K562 (cell line): ENCODE data around the gene CCNL1. TPM values are rescaled to one million over a fixed set of nuclear protein-coding genes. Genes with fewer than 3 reads are reported as not detected.

Experiments
- ATAC-seq: fragments of 200-7000 bp; cut with Tn5 transposase; 3 replicates; pipeline ENCODE4 v1.9.1; 2020; ENCODE audit warnings: moderate library complexity
- BruUV-seq: library from RNA; stranded (reverse); fragments of 400-500 nt; replicated peaks from 2 replicates; lab custom pipeline; 2021; lab: Mats Ljungman, UMichigan
- CTCF ChIA-PET: fragments of 300-600 bp; formaldehyde crosslinking; extraction: SDS; loops from one replicate; lab custom pipeline; 2021; ENCODE audit warnings: low intra/inter-chr PET ratio; lab: Yijun Ruan, JAX
- POLR2A ChIA-PET: fragments of 300-600, 350-650 bp; sonication (Branson Sonifier 250); formaldehyde crosslinking; extraction: SDS; loops from one replicate; lab custom pipeline; 2021; ENCODE audit warnings: antibody characterized with exemption, inconsistent platforms; lab: Yijun Ruan, JAX
- DNase-seq, 4 experiments: peaks; one replicate each; pipeline versions ENCODE4 v3.0.0 to v3.0.0-alpha.2; 2011 to 2018; ENCODE audit warnings: low spot score in 3 of 4, mixed read lengths in 3 of 4; ENCODE audit errors: extremely low read depth in 1 of 4
- FAIRE-seq: peaks from 2 replicates; lab custom pipeline; 2011; peaks lifted over from hg19 to GRCh38; lab: Jason Lieb, UNC
- H2AFZ ChIP-seq: 2 replicates; pipeline ENCODE4 v1.6.0; 2011; ENCODE audit warnings: low read depth, low read length, control low read depth, inconsistent platforms
- H3K27ac ChIP-seq: fragments of 200-600 bp; 3 replicates; pipeline ENCODE4 v1.8.0; 2011; ENCODE audit warnings: low read depth, mild to moderate bottlenecking, control low read depth, inconsistent platforms, low read length, moderate library complexity, mixed read lengths; ENCODE audit errors: extremely low read depth
- H3K27me3 ChIP-seq, 2 experiments: fragments of 300-600 bp in 1 of 2; 2 replicates in 1 of 2; 3 replicates in 1 of 2; pipeline versions ENCODE4 v1.6.0 to v1.8.0; 2011; ENCODE audit warnings: inconsistent platforms in 2 of 2, low read length in 2 of 2, mild to moderate bottlenecking in 1 of 2, mixed read lengths in 1 of 2, moderate library complexity in 1 of 2; ENCODE audit not compliant: control insufficient read depth in 2 of 2, insufficient read depth in 2 of 2
- H3K36me3 ChIP-seq: fragments of 300-600 bp; 3 replicates; pipeline ENCODE4 v1.8.0; 2011; ENCODE audit warnings: mild to moderate bottlenecking, low read length, inconsistent platforms; ENCODE audit not compliant: control insufficient read depth, insufficient read depth
- H3K4me1 ChIP-seq, 2 experiments: fragments of 200-600 bp in 1 of 2; replicated peaks in 1 of 2; 2 replicates in 1 of 2; 3 replicates in 1 of 2; pipeline versions ENCODE4 v1.5.1 to v1.8.0; 2011; ENCODE audit warnings: inconsistent platforms in 2 of 2, low read length in 2 of 2, mild to moderate bottlenecking in 1 of 2, mixed read lengths in 1 of 2, moderate library complexity in 1 of 2; ENCODE audit not compliant: control insufficient read depth in 2 of 2, insufficient read depth in 2 of 2
- H3K4me2 ChIP-seq: 2 replicates; pipeline ENCODE4 v1.6.1; 2011; ENCODE audit warnings: low read length, control low read depth, inconsistent platforms, mixed read lengths; ENCODE audit not compliant: insufficient read depth
- H3K4me3 ChIP-seq: fragments of 200-600 bp; sonication (generic), shearing (Covaris generic); 2 replicates; pipeline ENCODE4 v1.5.1; 2016; ENCODE audit warnings: control low read depth, inconsistent platforms
- H3K79me2 ChIP-seq: fragments of 200-600 bp; 3 replicates; pipeline ENCODE4 v1.8.0; 2011; ENCODE audit warnings: low read length, inconsistent platforms; ENCODE audit not compliant: control insufficient read depth, insufficient read depth
- H3K9ac ChIP-seq, 2 experiments: 2 replicates each; pipeline versions ENCODE4 v1.6.0 to v1.6.1; 2011; ENCODE audit warnings: low read depth in 2 of 2, low read length in 2 of 2, control low read depth in 1 of 2, inconsistent platforms in 1 of 2, mild to moderate bottlenecking in 1 of 2, mixed read lengths in 1 of 2; ENCODE audit not compliant: insufficient read depth in 1 of 2
- H3K9me1 ChIP-seq: one replicate; pipeline ENCODE4 v1.6.0; 2011; ENCODE audit warnings: inconsistent platforms, mild to moderate bottlenecking, low read length, moderate library complexity; ENCODE audit not compliant: control insufficient read depth, insufficient read depth
- H3K9me3 ChIP-seq: replicated peaks from 2 replicates; pipeline ENCODE4 v1.5.1; 2011; ENCODE audit warnings: low read depth, low read length, inconsistent platforms; ENCODE audit not compliant: control insufficient read depth, insufficient read depth
- H4K20me1 ChIP-seq: replicated peaks from 2 replicates; pipeline ENCODE4 v1.6.1; 2011; ENCODE audit warnings: low read length, inconsistent platforms, mixed read lengths; ENCODE audit not compliant: control insufficient read depth, insufficient read depth
- ETV5 ChIP-seq: sonication (generic); formaldehyde crosslinking; IDR thresholded peaks from 2 replicates; pipeline ENCODE4 v1.4.0; 2020; ENCODE audit warnings: low read depth, mild to moderate bottlenecking, missing genetic modification reagents
- NFYB ChIP-seq: IDR thresholded peaks from 2 replicates; pipeline ENCODE4 v1.6.1; 2011; ENCODE audit warnings: mild to moderate bottlenecking, moderate library complexity; ENCODE audit not compliant: insufficient read length; ENCODE audit errors: extremely low read depth
- NR2C1 ChIP-seq, 2 experiments: fragments of 450-650 bp; IDR thresholded peaks; 2 replicates each; pipeline ENCODE4 v1.6.1; 2017; ENCODE audit warnings: mild to moderate bottlenecking in 2 of 2, antibody characterized with exemption in 1 of 2, inconsistent platforms in 1 of 2, missing compliant biosample characterization in 1 of 2, missing genetic modification characterization in 1 of 2
- NR2C2 ChIP-seq, 2 experiments: fragments of 200-800 bp in 1 of 2; sonication (Bioruptor generic) in 1 of 2; sonication (generic) in 1 of 2; formaldehyde crosslinking in 1 of 2; IDR thresholded peaks; 2 replicates each; pipeline versions ENCODE4 v1.6.1 to v1.8.0; 2016 to 2022; ENCODE audit warnings: mild to moderate bottlenecking in 1 of 2, missing compliant biosample characterization in 1 of 2, missing genetic modification characterization in 1 of 2, missing genetic modification reagents in 1 of 2
- POLR2AphosphoS2 ChIP-seq: IDR thresholded peaks from 2 replicates; pipeline ENCODE4 v1.6.1; 2012; ENCODE audit warnings: low read length, improper control_type of control experiment
- ZNF282 ChIP-seq: sonication (generic); formaldehyde crosslinking; IDR thresholded peaks from 2 replicates; pipeline ENCODE4 v1.8.1; 2023; ENCODE audit warnings: missing genetic modification reagents
- WGBS: fragments of 100-300 bp; shearing (Covaris generic); methylation state at CpG from one replicate; pipeline ENCODE4 v1.1.6; 2016; ENCODE audit warnings: low coverage, mixed read lengths; ENCODE audit not compliant: insufficient coverage; ENCODE audit errors: missing lambda C conversion rate; 5-methylcytosine and 5-hydroxymethylcytosine counted together
- in situ Hi-C: fragments of 300-500 bp; cut with MboI; formaldehyde crosslinking; loops from 4 replicates; pipeline ENCODE4 v1.15.0; 2018; ENCODE audit warnings: inconsistent platforms, mixed read lengths
- intact Hi-C: fragments of 100-400 bp; cut with micrococcal nuclease; formaldehyde crosslinking; loops from 2 replicates; pipeline ENCODE4 v1.14.2; 2022
- polyA plus RNA-seq, 8 experiments: library from polyadenylated mRNA; depleted of rRNA in 4 of 8; stranded (reverse) in 5 of 8; unstranded in 3 of 8; fragments of >200 nt; fragmentation: Nextera tagmentation in 2 of 8; fragmentation: Illumina TruSeq in 1 of 8; extraction: Ambion mirVana in 2 of 8; extraction: Trizol in 1 of 8; gene quantifications; 2 replicates each; pipeline versions ENCODE4 v1.2.1 to v1.2.3, GENCODE V29; 2011 to 2014; ENCODE audit warnings: inconsistent platforms in 1 of 8, missing spikeins in 1 of 8
- total RNA-seq, 7 experiments: library from RNA; depleted of rRNA in 6 of 7; stranded (reverse); fragments of >200 nt in 6 of 7; fragmentation: Illumina TruSeq in 2 of 7; extraction: Trizol in 2 of 7; gene quantifications; 2 replicates each; pipeline versions ENCODE4 v1.2.1 to v1.2.3, GENCODE V29; 2011 to 2021; ENCODE audit warnings: low replicate concordance in 1 of 7

CCNL1 gene
- total and polyA plus RNA-seq, 9 of the 15 experiments (the other 6 are each of a cell fraction or from before 2014, with no cell fraction given), result 16.1 to 186 (median 132) TPM

DNA sequence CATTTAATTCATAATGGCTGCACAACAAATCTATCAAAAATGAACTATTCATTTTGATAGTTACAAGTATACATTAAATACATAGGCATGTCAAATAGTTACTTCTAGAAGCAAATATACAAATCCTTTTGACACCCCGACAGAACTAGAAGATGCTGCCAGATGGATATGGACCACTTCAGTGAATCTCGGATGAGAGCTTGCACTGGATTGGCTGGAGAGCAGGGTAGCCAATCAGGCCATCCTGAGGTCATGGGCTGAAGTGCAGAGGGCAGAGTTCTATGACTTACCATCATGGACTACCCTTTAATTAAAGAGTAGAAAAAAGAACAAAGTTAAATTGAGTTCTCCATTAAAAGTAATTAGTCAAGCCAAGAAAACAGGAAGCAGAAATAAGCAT, 8.3 kb downstream of the CCNL1 start:
- Histone ChIP-seq H3K36me3 (peaks cover 100% of the 10 kb centered on the region), H3K79me2 (peaks cover 55% of the 10 kb centered on the region), H3K9me1 (no peaks in the 10 kb centered on the region), H2AFZ (no peak overlapping the region), H3K9me3 (no peaks in the 10 kb centered on the region), H3K4me3 (no peak overlapping the region), H3K4me1 (peaks cover 0 to 9% of the 10 kb centered on the region in 2 experiments; a peak in 3 of 5 replicates), H3K4me2 (no peak overlapping the region), H3K27ac (no peak overlapping the region), H4K20me1 (peaks cover 8% of the 10 kb centered on the region; the same call in 1 of the 2 replicates), H3K27me3 (no peaks in the 10 kb centered on the region), H3K9ac (no peak overlapping the region)
- in situ Hi-C loops (no loop called here), intact Hi-C loops (no loop called here)
- ATAC-seq (peak; percentile 34; the same call in 1 of the 3 replicates), DNase-seq (peak in 3 of 4 experiments; percentile 34 to 77 (median 75)), FAIRE-seq (no peak)
- TF ChIP-seq NR2C2 (CRISPR knock-in tag; IDR thresholded peaks at IDR 0.05), result no peak
- TF ChIP-seq NR2C2 (tag; IDR thresholded peaks at IDR 0.05), result peak; percentile 64
- TF ChIP-seq ZNF282 (CRISPR knock-in tag), result no peak
- peak; percentile 13 for TF ChIP-seq NFYB
- peak; percentile 78 for TF ChIP-seq NR2C1 (IDR thresholded peaks at IDR 0.05)
- TF ChIP-seq NR2C1 (tag; IDR thresholded peaks at IDR 0.05), result peak; percentile 66
- CTCF ChIA-PET, result no interaction called here
- POLR2A ChIA-PET, result no interaction called here
- no TSS peak for BruUV-seq
- WGBS, result 97% methylated on average over 2 of the region's 2 CpGs

DNA sequence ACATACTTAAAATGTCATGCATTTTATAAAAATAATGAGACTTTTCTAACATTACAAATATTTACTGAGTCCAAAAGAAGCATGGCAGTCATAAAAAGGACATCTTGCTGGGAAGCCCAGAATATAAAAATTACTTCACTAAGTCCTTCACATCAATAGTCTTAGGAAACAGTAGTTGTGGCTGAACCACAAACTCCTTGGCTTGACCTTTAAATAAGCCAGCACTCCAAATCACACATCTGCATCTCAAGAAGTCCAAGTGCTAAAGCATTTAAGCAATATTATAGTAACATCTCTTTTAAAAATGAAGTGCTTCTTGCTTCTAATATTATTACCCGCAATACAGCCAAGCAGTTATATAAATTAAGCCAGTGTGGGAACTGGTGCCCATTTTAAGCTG, 8.8 kb downstream of the CCNL1 start:
- WGBS, result 100% methylated on average over 1 of the region's 1 CpG
- CTCF ChIA-PET, result no interaction called here
- H3K4me1 ChIP-seq, result peaks cover 0 to 6% of the 10 kb centered on the region in 2 experiments; a peak in 2 of 5 replicates
- no peak overlapping the region for H2AFZ ChIP-seq
- no peak for DNase-seq
- H3K27ac ChIP-seq, result no peak overlapping the region
- TF ChIP-seq ETV5 (CRISPR knock-in tag) (no peak), POLR2AphosphoS2 (0 out of 2 replicates have a peak, but pooled peaks have one; percentile 16)
- peaks cover 99% of the 10 kb centered on the region for H3K36me3 ChIP-seq
- H3K9ac ChIP-seq, result no peak overlapping the region
- in situ Hi-C loops (no loop called here), intact Hi-C loops (no loop called here)
- no TSS peak for BruUV-seq
- no peaks in the 10 kb centered on the region for H3K27me3 ChIP-seq
- no peak overlapping the region for H3K4me3 ChIP-seq
- H3K79me2 ChIP-seq, result peaks cover 51% of the 10 kb centered on the region
- peaks cover 6% of the 10 kb centered on the region; the same call in 1 of the 2 replicates for H4K20me1 ChIP-seq
- FAIRE-seq, result no peak
- no peak for ATAC-seq
- POLR2A ChIA-PET, result interaction anchor here (2.1 kb wide), 1 partner anchor 9 kb away, joined by 14 read pairs; the partner anchor contains the start of gene CCNL1
- H3K9me1 ChIP-seq, result no peaks in the 10 kb centered on the region
- H3K9me3 ChIP-seq, result no peaks in the 10 kb centered on the region
- H3K4me2 ChIP-seq, result no peak overlapping the region
